Fibroblast of upper back skin (primary cell): ENCODE measurements around the gene MORC1.

Source experiments
- DNase-seq: peaks from one replicate; pipeline ENCODE4 v3.0.0-alpha.2; 2013

The MORC1 gene

GRCh38 chr3:108931035-108931434 is 186.9 kb downstream of the MORC1 start:
- no peak for DNase-seq

- DNase-seq, result no peak
Observed at GRCh38 chr3:108918866-108919265, 199.1 kb downstream of the MORC1 start.

- DNase-seq, result peak; percentile 59
Observed at GRCh38 chr3:108914774-108915641, 202.9 kb downstream of the MORC1 start.

- DNase-seq, result no peak
Observed at GRCh38 chr3:108909799-108910198, 208.1 kb downstream of the MORC1 start.
